HG03469 (cell line): ENCODE results near the gene KLF1.
"Not testable (repeated sequence)": the region's sequence is repeated elsewhere in the genome, so short reads cannot be mapped to it uniquely, and the experiment has no call there.

Experiments
- ATAC-seq: cut with Tn5 transposase; IDR thresholded peaks from one replicate; pipeline ENCODE4 v1.9.1; 2021; ENCODE audit warnings: mild to moderate bottlenecking, moderate library complexity, moderate number of reproducible peaks; ENCODE audit not compliant: unreplicated experiment

The KLF1 gene

GRCh38 chr19:12886969-12887747 is at the start of gene KLF1:
Gene KLF1, minus strand, starts transcription at chr19:12887201. Its CDS starts 61 bp downstream, at chr19:12887140.
- no peak for ATAC-seq

DNA sequence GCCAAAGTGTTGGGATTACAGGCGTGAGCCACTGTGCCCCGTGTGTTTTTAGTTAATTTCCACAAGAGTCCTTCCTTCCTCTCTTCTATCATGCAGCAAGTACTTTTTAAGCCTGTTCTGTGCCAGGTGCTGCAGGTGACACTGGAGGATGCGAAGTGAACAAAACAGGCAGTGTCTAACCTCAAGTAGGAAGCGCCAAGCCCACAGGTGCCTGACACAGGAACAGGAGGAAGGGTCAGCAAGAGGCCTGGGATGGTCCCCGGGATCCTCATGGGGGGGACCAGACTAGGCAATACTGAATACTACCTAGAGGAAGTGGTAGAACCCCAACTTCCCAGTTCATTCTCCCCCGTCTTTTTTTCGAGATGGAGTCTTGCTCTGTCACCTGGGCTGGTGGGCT is 49.6 kb upstream of the KLF1 start:
- no peak for ATAC-seq

DNA sequence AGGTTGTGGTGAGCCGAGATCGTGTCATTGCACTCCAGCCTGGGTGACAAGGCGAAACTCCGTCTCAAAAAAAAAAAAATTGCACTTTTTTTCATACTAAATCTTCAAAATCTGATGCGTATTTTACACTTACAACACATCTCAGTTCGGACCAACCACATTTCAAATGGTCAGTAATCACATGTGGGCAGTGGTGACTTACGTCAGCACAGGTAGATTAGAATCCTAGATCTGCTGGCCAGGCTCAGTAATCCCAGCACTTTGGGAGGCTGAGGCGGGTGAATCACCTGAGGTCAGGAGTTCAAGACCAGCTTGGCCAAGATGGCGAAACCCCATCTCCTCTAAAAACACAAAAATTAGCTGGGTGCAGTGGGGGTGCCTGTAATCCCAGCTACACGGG is 48.1 kb upstream of the KLF1 start:
- ATAC-seq, result no peak

DNA sequence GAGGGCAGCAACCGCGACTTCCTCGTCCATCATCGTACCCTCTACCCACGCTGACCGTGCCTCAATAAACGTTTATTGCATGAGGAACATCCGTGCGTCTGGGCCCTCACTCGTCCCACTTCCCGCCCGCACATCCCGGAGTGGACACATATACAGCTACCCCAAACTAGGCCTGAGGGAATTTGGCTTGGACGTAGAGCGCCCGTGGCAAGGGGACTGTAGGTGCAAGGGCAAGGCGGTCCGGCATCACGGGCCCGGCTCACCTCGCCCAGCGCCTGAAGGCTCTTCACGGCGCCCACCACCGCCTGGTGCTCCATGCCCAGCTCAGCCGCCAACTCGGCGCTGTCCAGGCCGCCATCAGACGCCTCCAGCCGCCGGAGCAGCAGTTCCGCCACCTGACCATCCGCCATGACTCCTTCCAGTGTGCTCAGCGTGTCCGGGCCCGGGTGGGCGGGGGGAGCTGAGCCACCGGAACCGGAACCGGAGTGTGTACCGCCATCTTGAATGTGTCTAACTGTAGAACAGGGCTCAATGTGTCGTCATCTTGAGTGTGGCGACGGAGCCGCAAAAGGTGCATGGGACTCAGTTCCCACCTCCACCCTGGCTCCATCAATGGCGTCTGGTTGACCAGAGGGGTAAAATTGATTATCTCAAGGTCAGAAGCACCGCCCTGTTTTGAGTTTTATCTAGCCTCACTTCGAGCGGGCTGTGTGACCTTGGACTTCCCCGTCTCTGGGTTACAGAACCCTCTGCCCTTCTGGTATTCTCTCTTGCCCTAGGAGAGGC is 46.5 kb upstream of the KLF1 start, which contains the start of gene FARSA:
Gene FARSA (minus strand): TSS at position 425 of the 786 bp plus-strand sequence. CDS start 15 bp downstream, at position 410.
- ATAC-seq, result peak; percentile 32

DNA sequence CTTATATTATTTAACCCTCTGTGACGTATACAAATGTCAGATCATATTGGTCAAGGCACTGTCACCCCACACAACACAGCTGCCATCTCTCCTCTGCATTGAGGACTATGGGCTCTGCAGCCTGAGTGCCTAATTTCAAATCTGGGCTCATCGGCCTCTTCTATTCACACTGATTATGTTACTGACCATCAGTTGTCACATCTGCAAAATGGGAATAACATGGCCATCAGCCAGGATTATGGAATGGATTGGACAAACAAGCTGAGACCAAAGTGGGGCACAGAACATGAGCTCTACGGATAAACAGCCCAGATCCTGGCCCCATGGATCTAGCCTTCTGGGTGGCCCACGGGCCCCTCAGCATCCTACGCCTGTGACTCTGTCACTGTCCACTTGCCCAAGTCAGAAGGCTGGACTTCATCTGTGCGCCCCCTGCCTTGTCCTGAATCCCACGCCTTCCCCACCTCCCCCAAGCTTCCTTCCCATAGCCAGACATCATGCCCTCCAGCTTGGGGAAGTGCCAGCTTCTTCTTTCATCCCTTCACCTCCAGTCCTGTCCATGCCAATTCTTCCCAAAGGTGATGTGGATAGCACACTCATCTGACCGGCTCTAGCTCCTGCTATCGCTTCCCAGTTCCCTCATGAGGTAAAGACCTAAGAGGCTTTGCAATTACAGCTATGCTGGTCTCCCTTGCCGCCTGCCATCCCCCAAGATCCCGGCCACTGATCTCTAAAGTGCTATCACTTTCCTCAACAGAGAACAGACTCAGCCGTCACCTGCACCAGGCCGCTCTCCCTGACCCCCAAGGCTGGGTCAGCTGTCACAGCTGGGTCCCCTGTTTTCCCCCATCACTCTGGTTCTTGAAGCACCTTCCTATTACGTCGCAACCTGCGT is 45.6 kb upstream of the KLF1 start:
- ATAC-seq, result no peak

- no peak for ATAC-seq
Observed at GRCh38 chr19:12930002-12930645, 43.1 kb upstream of the KLF1 start.

- ATAC-seq, result no peak
Observed at GRCh38 chr19:12924621-12925310, 37.8 kb upstream of the KLF1 start.

- no peak for ATAC-seq
Observed at GRCh38 chr19:12922959-12923358, 36.0 kb upstream of the KLF1 start.

- no peak for ATAC-seq
Observed at GRCh38 chr19:12921047-12921446, 34.0 kb upstream of the KLF1 start.

DNA sequence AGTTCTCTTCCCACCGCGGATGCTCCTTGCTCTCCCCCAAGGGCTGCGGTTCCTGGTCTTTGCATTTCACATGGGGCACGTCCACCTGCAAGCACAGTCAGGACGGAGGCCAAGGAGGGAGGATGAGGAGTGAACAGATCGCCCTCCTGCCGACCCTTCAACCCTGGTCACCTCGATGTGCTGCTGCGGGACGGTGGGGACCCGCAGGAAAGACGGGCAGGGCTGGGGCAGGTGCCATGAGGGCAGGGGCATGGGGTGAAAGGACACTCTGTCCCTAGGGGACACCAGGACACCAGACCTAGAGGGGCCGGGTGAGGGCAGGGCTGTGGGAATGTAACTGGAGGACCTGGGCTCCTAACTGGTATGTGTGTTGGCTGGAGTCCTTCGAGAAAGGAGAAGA is 31.3 kb upstream of the KLF1 start:
- ATAC-seq, result no peak

GRCh38 chr19:12915860-12916259 is 28.9 kb upstream of the KLF1 start:
- ATAC-seq, result not testable (repeated sequence)

DNA sequence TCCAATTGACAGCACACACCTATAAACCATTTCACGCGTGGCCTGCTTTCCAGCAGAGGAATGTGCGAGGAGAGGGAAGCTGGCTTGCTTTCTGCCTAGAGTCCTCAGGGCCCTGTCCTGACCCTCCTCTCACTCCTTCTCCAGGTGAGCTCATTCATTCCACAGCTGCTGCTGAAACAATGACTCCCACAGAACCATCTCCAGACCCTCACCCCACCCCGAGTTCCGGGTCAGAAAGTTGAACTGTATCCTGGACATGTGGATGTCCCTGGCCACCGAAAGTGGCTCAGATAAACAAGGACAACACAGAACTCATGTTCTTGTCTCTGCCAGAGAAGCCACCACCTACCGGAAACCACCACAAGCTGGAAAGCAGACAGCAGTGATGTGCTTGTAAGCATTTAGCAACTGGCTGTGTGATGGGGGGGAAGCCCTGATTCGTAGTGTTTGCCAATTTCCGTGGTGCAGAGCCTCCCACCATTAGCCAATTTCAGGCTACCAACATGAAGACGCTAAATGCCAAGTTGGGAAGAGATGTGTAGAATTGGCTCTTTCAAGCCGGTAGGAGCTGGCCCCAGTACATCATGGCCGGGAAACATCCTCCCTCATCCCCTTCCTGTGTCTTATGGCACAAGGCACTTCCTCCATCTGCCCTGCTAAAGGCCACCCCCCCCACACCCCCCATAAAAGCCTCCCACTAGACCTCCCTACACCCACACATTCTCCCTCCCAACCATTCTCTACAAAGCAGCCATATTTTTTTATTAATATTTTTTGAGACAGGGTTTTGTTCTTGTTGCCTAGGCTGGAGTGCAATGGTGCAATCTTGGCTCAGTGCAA is 27.1 kb upstream of the KLF1 start:
- no peak for ATAC-seq

DNA sequence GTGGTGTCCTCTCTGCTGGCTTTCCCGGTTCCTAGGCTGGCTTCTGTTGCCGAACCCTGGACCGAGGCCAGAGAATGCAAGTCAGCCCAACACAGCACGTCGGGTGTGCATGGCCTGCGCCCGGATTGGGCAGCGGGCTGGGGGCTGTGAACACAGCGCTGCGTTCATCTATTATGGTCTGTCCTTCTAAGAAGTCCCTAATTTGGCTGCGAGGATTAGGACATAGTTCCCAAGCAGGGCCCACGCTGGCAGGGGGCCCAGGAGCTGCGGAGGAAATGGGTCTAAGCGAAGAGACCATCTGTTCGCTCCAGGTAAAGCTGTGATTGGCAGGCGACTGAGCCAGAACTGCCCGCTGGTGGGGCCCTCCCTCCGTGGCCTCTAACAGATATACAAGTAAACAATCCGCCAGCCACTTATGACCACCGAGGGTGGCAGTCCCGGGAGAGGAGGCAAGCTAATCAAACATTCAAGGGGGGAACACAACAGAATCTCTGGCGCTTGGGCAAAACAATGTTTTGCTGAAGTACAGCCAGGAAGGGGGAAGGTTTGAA is 26.1 kb upstream of the KLF1 start:
- no peak for ATAC-seq

GRCh38 chr19:12912571-12912970 is 25.6 kb upstream of the KLF1 start:
- no peak for ATAC-seq

DNA sequence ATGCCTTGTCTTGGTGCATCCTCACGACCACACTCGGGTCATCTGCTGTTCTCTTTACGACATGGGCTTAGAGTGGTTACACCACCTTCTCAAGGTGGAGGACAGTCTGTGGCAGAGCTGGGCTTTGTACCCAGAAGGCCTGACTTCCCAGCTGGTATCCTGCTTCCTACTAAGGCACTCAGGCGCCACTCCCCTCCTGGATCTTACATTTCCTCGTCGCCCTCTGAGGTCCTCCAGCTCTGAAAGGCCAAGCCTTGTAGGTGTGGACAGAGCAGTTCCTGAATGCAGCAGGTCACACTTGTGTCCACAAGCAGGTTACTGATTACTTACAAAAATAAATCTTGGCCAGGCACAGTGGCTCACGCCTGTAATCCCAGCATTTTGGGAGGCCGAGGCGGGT is 20.2 kb upstream of the KLF1 start:
- no peak for ATAC-seq

- ATAC-seq, result peak; percentile 40
Observed at GRCh38 chr19:12899891-12900518, 13.0 kb upstream of the KLF1 start.

DNA sequence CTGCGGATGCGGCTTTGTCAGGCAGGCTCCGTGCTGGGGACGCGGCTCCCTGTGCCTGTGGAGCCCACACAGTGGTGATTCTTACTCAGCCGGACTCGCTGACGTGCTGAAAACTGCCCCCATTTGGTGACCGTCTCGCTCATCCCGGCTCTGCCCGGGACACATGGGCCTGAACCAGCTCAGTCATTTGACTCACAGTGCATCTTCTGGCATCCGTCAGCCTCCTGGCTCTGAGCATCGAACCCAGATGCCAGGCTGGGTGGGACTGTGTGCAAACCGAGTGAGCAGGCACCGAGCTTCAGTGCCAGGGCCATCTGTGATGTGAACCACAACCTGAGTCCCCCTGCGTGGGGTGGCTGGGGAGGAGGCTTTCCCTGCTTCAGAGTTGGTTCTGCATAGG is 9.5 kb upstream of the KLF1 start:
- no peak for ATAC-seq

- ATAC-seq, result no peak
Observed at GRCh38 chr19:12893582-12893981, 6.6 kb upstream of the KLF1 start.
